ENCODE data around the gene SNPH. TPM values are rescaled to one million over a fixed set of nuclear protein-coding genes. Genes with fewer than 3 reads are reported as not detected.

The SNPH gene
- total and polyA plus RNA-seq, 2 of the 4 experiments (the other 2 are of a cell fraction), result 3.1 to 4.5 TPM

DNA sequence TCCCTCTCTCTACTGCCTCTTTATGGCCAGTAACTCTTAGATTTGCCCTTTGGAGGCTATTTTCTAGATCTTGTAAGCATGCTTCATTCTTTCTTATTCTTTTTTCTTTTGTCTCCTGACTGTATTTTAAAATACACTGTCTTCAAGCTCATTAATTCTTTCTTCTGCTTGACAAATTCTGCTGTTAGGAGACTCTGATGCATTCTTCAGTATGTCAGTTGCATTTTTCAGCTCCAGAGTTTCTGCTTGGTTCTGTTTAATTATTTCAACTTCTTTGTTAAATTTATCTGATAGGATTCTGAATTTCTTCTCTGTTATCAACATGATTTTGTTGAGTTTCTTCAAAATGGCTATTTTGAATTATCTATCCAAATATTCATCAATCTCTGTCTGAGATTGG, 87.9 kb downstream of the SNPH start:
- Histone ChIP-seq H4K91ac (ENCODE audit: insufficient read depth, low read depth, low read length) (no peak overlapping the region), H3K4me3 (ENCODE audit: insufficient read depth, low read depth, low read length) (no peak overlapping the region), H4K8ac (ENCODE audit: low read depth in 2 of 2, low read length in 2 of 2) (no peak overlapping the region), H3K18ac (ENCODE audit: low read depth, low read length) (no peak overlapping the region), H4K20me1 (ENCODE audit: insufficient read depth, low read length) (peaks cover 8% of the 10 kb centered on the region; the same call in 1 of the 2 replicates), H3K4ac (ENCODE audit: low read depth, low read length) (no peak overlapping the region), H3K36me3 (ENCODE audit: control insufficient read depth, insufficient read depth, low read length) (peaks cover 18% of the 10 kb centered on the region), H2BK20ac (ENCODE audit: low read depth, low read length) (no peak overlapping the region), H3K79me1 (ENCODE audit: low read depth in 1 of 2, low read length in 2 of 2) (peaks cover 30 to 38% of the 10 kb centered on the region in 2 experiments), H3K27me3 (ENCODE audit: control insufficient read depth, insufficient read depth, low read length) (no peaks in the 10 kb centered on the region), H4K5ac (ENCODE audit: low read depth, low read length) (no peak overlapping the region), H3K27ac (ENCODE audit: insufficient read depth, low read length) (no peak overlapping the region), H3K9ac (ENCODE audit: low read depth, low read length) (no peak overlapping the region), H3K23ac (ENCODE audit: low read depth, low read length) (no peak overlapping the region), H3K9me3 (ENCODE audit: control insufficient read depth, insufficient read depth, low read length) (no peaks in the 10 kb centered on the region), H2AK9ac (replicated peaks; ENCODE audit: low read depth, low read length, poor library complexity) (no peak overlapping the region), H3K14ac (replicated peaks; ENCODE audit: low read depth, low read length) (no peak overlapping the region), H3K4me2 (ENCODE audit: low read depth, low read length) (no peak overlapping the region), H3K4me1 (ENCODE audit: control insufficient read depth, insufficient read depth, low read length) (peaks cover 6% of the 10 kb centered on the region), H2AFZ (replicated peaks; ENCODE audit: low read length, poor library complexity) (no peak overlapping the region), H2BK5ac (ENCODE audit: low read depth, low read length, poor library complexity, severe bottlenecking) (no peak overlapping the region), H2BK120ac (ENCODE audit: low read depth, low read length) (no peak overlapping the region), H2BK15ac (ENCODE audit: low read depth, low read length) (no peak overlapping the region), H3K9me1 (ENCODE audit: insufficient read depth, low read length) (peaks cover 6% of the 10 kb centered on the region), H3K56ac (ENCODE audit: extremely low read depth, insufficient read depth, low read length) (no peak overlapping the region), H2AK5ac (ENCODE audit: low read depth, low read length) (no peak overlapping the region)
- CTCF ChIA-PET, result no interaction called here
- no TSS peak for BruUV-seq (replicated peaks)
- DNase-seq (no peak), ATAC-seq (ENCODE audit: low read depth) (no peak)
- TF ChIP-seq CTCF (conservative IDR thresholded peaks at IDR 0.05; ENCODE audit: low read depth, low read length), result no peak
- TF ChIP-seq RFX5 (IDR thresholded peaks at IDR 0.05; ENCODE audit: low read depth, low read length), result no peak
- TF ChIP-seq, protein P1, sequence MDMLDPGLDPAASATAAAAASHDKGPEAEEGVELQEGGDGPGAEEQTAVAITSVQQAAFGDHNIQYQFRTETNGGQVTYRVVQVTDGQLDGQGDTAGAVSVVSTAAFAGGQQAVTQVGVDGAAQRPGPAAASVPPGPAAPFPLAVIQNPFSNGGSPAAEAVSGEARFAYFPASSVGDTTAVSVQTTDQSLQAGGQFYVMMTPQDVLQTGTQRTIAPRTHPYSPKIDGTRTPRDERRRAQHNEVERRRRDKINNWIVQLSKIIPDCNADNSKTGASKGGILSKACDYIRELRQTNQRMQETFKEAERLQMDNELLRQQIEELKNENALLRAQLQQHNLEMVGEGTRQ (IDR thresholded peaks at IDR 0.05; ENCODE audit: low read depth, low read length), result no peak
- TF ChIP-seq POLR2A (IDR thresholded peaks at IDR 0.05; ENCODE audit: low read depth, low read length), result no peak
- no peak for TF ChIP-seq RCOR1 (IDR thresholded peaks at IDR 0.05; ENCODE audit: insufficient replicate concordance, low read length)
- no peak for TF ChIP-seq SMC3 (IDR thresholded peaks at IDR 0.05; ENCODE audit: low read depth, low read length)
- no peak for TF ChIP-seq MAZ (IDR thresholded peaks at IDR 0.05; ENCODE audit: borderline replicate concordance, low read depth, low read length)
- no peak for TF ChIP-seq CHD1 (IDR thresholded peaks at IDR 0.05; ENCODE audit: low read depth, low read length)
- dilution Hi-C loops (cut with HindIII; ENCODE audit: low sequenced_read_pairs, unreplicated experiment), result no loop called here
- in situ Hi-C loops (cut with MboI; ENCODE audit: low sequenced_read_pairs), result no loop called here
- intact Hi-C loops (cut with micrococcal nuclease), result no loop called here
- POLR2A ChIA-PET (ENCODE audit: unreplicated experiment), result no interaction called here

All from IMR-90 (cell line).